Ishikawa (cell line): Measurements from ENCODE around the gene CLEC14A.

Experiments used
- CEBPB ChIP-seq: IDR thresholded peaks from 2 replicates; pipeline ENCODE4 v1.6.1; 2012
- CREB1 ChIP-seq: IDR thresholded peaks from 2 replicates; pipeline ENCODE4 v1.6.1; 2012; ENCODE audit warnings: low read depth
- EP300 ChIP-seq: IDR thresholded peaks from 2 replicates; pipeline ENCODE4 v1.6.1; 2012; ENCODE audit warnings: borderline replicate concordance
- MAX ChIP-seq: IDR thresholded peaks from 2 replicates; pipeline ENCODE4 v1.6.1; 2012
- NFIC ChIP-seq: IDR thresholded peaks from 2 replicates; pipeline ENCODE4 v1.6.1; 2012
- RAD21 ChIP-seq: IDR thresholded peaks from 2 replicates; pipeline ENCODE4 v1.6.1; 2012; ENCODE audit warnings: low read depth
- REST ChIP-seq: IDR thresholded peaks from 2 replicates; pipeline ENCODE4 v1.6.1; 2012; ENCODE audit warnings: low read depth, mild to moderate bottlenecking
- TAF1 ChIP-seq: IDR thresholded peaks from 2 replicates; pipeline ENCODE4 v1.6.1; 2012; ENCODE audit warnings: low read depth, mild to moderate bottlenecking
- TCF12 ChIP-seq: IDR thresholded peaks from 2 replicates; pipeline ENCODE4 v1.6.1; 2012; ENCODE audit warnings: low read depth
- TEAD4 ChIP-seq: IDR thresholded peaks from 2 replicates; pipeline ENCODE4 v1.6.1; 2012
- USF1 ChIP-seq: IDR thresholded peaks from 2 replicates; pipeline ENCODE4 v1.6.1; 2012
- YY1 ChIP-seq: IDR thresholded peaks from 2 replicates; pipeline ENCODE4 v1.6.1; 2012; ENCODE audit warnings: low read depth
- ZBTB7A ChIP-seq: IDR thresholded peaks from 2 replicates; pipeline ENCODE4 v1.6.1; 2012; ENCODE audit warnings: low read depth

- TF ChIP-seq TAF1 (no peak), USF1 (no peak), ZBTB7A (no peak), CREB1 (no peak), TCF12 (no peak), EP300 (no peak), REST (no peak), TEAD4 (no peak), RAD21 (no peak), YY1 (no peak), NFIC (no peak), CEBPB (no peak), MAX (no peak)
Observed at GRCh38 chr14:38208618-38209562, 47.0 kb downstream of the CLEC14A start.
